ENCODE results near the gene MRPS7. TPM values are rescaled to one million over a fixed set of nuclear protein-coding genes. Genes with fewer than 3 reads are reported as not detected.

The MRPS7 gene
- total and polyA plus RNA-seq, 9 of the 15 experiments (the other 6 are each of a cell fraction or from before 2014, with no cell fraction given) = 107 to 244 (median 132) TPM

GRCh38 chr17:75271233-75271954 lies 9.7 kb downstream of the MRPS7 start (continued):
- TF ChIP-seq CBFA2T3 (IDR thresholded peaks at IDR 0.05) = no peak
- TF ChIP-seq KLF13 (tag; IDR thresholded peaks at IDR 0.05; ENCODE audit: borderline replicate concordance, low read depth) = no peak
- no peak for TF ChIP-seq MYBL2 (IDR thresholded peaks at IDR 0.05; ENCODE audit: low read depth)
- TF ChIP-seq MYBL2 (CRISPR knock-in tag; IDR thresholded peaks at IDR 0.05; ENCODE audit: borderline replicate concordance) = no peak
- TF ChIP-seq ZBTB11 (CRISPR knock-in tag; IDR thresholded peaks at IDR 0.05) = peak in 2 of 3 experiments; percentile 69 to 93; a peak in 5 of 6 replicates
- TF ChIP-seq PKNOX1 (IDR thresholded peaks at IDR 0.05) = no peak
- no peak for TF ChIP-seq ZNF165 (CRISPR knock-in tag; IDR thresholded peaks at IDR 0.05; ENCODE audit: borderline replicate concordance)
- TF ChIP-seq SLC30A9 (CRISPR knock-in tag; IDR thresholded peaks at IDR 0.05) = no peak
- TF ChIP-seq TAF15 (IDR thresholded peaks at IDR 0.05; ENCODE audit: low read depth, low read length) = no peak
- TF ChIP-seq TRIM28 (IDR thresholded peaks at IDR 0.05) = no peak
- no peak for TF ChIP-seq KAT2B (IDR thresholded peaks at IDR 0.05; ENCODE audit: low read depth, low read length)
- no peak; the same call in 1 of the 2 replicates for TF ChIP-seq ESRRA (IDR thresholded peaks at IDR 0.05; ENCODE audit: borderline replicate concordance, low read depth)
- TF ChIP-seq ZKSCAN3 (CRISPR knock-in tag; IDR thresholded peaks at IDR 0.05) = no peak
- no peak for TF ChIP-seq ZNF124 (CRISPR knock-in tag; IDR thresholded peaks at IDR 0.05)

Measured in K562 (cell line).